A204.1 (cell line): Measurements from ENCODE around the gene RANBP3.

ENCODE experiments used
- FAIRE-seq: peaks from 2 replicates; lab custom pipeline; 2012; peaks lifted over from hg19 to GRCh38; lab: Jason Lieb, UNC

RANBP3 gene

GRCh38 chr19:5925830-5926427 is 52.0 kb downstream of the RANBP3 start:
- FAIRE-seq = no peak

- no peak for FAIRE-seq
Observed at GRCh38 chr19:5923356-5923755, 54.6 kb downstream of the RANBP3 start.

GRCh38 chr19:5922161-5922545 is 55.8 kb downstream of the RANBP3 start:
- no peak for FAIRE-seq

GRCh38 chr19:5921516-5922160 is 56.3 kb downstream of the RANBP3 start:
- no peak for FAIRE-seq

GRCh38 chr19:5918463-5919079 is 59.4 kb downstream of the RANBP3 start:
- no peak for FAIRE-seq

- no peak for FAIRE-seq
Observed at GRCh38 chr19:5917431-5918107, 60.4 kb downstream of the RANBP3 start.

GRCh38 chr19:5916181-5916708 is 61.7 kb downstream of the RANBP3 start:
- FAIRE-seq = no peak

GRCh38 chr19:5915782-5916165 is 62.2 kb downstream of the RANBP3 start:
- FAIRE-seq = no peak

GRCh38 chr19:5914946-5915781 is 62.8 kb downstream of the RANBP3 start:
- FAIRE-seq = no peak

GRCh38 chr19:5914358-5914774 is 63.6 kb downstream of the RANBP3 start:
- no peak for FAIRE-seq

GRCh38 chr19:5913739-5914357 is 64.1 kb downstream of the RANBP3 start, which contains the start of gene CAPS:
Gene CAPS, plus strand, starts transcription at chr19:5914254. Its CDS starts 153 bp downstream, at chr19:5914407.
- FAIRE-seq = no peak

GRCh38 chr19:5911366-5911765 is 66.6 kb downstream of the RANBP3 start:
- FAIRE-seq = no peak

GRCh38 chr19:5910638-5910907 is 67.4 kb downstream of the RANBP3 start:
- no peak for FAIRE-seq

- no peak for FAIRE-seq
Observed at GRCh38 chr19:5908773-5909442, 69.0 kb downstream of the RANBP3 start.

- no peak for FAIRE-seq
Observed at GRCh38 chr19:5907241-5907640, 70.7 kb downstream of the RANBP3 start.

- no peak for FAIRE-seq
Observed at GRCh38 chr19:5905114-5905778, 72.7 kb downstream of the RANBP3 start.

GRCh38 chr19:5904352-5905113 is 73.4 kb downstream of the RANBP3 start, which contains the start of gene VMAC:
Gene VMAC, plus strand, starts transcription at chr19:5904872. Its CDS starts 19 bp downstream, at chr19:5904891.
- FAIRE-seq = peak; percentile 99

- FAIRE-seq = peak; percentile 35
Observed at GRCh38 chr19:5903624-5904351, 74.2 kb downstream of the RANBP3 start, which contains the start of gene NDUFA11. Gene NDUFA11, minus strand, starts transcription at chr19:5903790. Its CDS starts 82 bp downstream, at chr19:5903708.
